Measurements from ENCODE around the gene PIN1.
"Not testable (repeated sequence)": the region's sequence is repeated elsewhere in the genome, so short reads cannot be mapped to it uniquely, and the experiment has no call there.

PIN1 gene

DNA sequence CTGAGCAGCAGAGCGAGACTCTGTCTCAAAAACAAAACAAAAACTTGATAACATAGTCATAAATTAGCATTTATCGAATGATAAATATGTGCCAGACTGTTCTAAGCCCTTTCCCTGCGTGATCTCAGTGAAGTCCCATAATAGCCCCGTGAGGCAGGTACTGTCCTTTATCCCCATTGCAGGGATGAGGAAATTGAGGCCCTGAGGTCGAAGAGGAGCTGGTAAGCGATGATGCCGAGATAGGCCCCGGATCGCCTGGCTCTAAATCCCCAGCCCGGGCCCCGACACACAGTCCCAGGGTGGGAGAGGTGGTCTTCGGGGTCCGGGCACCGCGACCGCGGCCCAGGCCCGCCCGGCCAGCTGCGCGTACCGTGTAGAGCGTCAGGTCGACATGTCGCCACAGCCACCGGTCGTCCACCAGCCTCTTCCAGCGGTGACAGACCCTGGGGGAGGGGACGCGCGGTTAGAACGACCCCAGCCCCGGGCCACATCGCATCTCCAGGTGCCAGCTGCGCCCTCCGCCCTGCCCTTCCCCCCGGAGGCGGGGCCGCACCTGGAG is 16.9 kb upstream of the PIN1 start:
- DNase-seq (ENCODE audit: low read depth): no peak
- H3K4me3 ChIP-seq (ENCODE audit: low read depth, low read length): peak overlapping the region; percentile 80
- TF ChIP-seq, protein P1, sequence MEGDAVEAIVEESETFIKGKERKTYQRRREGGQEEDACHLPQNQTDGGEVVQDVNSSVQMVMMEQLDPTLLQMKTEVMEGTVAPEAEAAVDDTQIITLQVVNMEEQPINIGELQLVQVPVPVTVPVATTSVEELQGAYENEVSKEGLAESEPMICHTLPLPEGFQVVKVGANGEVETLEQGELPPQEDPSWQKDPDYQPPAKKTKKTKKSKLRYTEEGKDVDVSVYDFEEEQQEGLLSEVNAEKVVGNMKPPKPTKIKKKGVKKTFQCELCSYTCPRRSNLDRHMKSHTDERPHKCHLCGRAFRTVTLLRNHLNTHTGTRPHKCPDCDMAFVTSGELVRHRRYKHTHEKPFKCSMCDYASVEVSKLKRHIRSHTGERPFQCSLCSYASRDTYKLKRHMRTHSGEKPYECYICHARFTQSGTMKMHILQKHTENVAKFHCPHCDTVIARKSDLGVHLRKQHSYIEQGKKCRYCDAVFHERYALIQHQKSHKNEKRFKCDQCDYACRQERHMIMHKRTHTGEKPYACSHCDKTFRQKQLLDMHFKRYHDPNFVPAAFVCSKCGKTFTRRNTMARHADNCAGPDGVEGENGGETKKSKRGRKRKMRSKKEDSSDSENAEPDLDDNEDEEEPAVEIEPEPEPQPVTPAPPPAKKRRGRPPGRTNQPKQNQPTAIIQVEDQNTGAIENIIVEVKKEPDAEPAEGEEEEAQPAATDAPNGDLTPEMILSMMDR (IDR thresholded peaks at IDR 0.05; ENCODE audit: low read depth, low read length): no peak
- no peak for TF ChIP-seq POLR2A (IDR thresholded peaks at IDR 0.05; ENCODE audit: extremely low read depth, insufficient read length)
- TF ChIP-seq, protein P2, sequence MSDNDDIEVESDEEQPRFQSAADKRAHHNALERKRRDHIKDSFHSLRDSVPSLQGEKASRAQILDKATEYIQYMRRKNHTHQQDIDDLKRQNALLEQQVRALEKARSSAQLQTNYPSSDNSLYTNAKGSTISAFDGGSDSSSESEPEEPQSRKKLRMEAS (IDR thresholded peaks at IDR 0.05; ENCODE audit: low read depth, low read length): peak; percentile 10; the same call in 1 of the 2 replicates
- no peak; the same call in 1 of the 2 replicates for TF ChIP-seq MYC (IDR thresholded peaks at IDR 0.05; ENCODE audit: low read depth, low read length)

DNA sequence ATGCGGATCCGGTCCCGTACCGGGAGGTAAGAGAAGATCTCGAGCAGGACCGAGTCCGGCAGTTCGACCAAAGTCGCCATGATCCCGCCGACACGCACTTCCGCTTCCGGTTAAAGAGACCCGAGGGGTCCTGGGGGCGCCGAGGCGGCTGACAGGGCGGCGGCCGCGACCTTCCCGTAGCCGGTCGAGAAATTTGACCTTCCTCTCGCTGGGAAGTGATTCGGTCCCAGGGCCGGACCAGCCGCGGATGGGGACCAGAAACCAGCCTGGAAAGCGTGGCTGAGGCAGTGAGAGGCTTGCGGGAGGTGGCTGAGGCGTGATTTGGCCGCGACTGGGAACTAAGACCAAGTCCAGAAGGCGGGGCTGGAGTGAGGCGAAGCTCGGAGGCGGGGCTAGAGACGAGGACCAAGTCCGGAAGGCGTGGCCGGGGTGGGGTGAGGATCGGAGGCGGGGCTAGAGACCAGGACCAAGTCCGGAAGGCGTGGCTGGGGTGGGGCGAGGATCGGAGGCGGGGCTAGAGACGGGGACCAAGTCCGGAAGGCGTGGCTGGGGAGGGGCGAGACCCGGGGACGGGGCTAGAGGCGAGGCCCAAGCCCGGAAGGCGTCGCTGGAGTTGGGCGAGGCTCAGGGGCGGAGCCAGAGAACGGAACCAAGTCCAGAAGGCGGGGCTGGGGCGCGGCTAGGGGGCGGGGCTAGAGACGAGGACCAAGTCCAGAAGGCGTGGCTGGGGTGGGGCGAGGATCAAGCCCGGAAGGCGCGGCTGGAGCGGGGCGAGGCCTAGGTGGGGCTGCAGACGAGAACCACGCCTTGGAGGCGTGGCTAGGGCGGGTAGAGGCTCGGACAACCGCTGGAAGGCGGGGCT is 16.2 kb upstream of the PIN1 start, which contains the start of gene FBXL12:
Gene FBXL12, minus strand, starts transcription at position 346 of the 862 bp plus-strand sequence. Its CDS starts 266 bp downstream, at position 80.
- peak within 1 kb of the TSS; percentile 80 for H3K4me3 ChIP-seq (ENCODE audit: low read depth, low read length)
- TF ChIP-seq, protein P2 (IDR thresholded peaks at IDR 0.05; ENCODE audit: low read depth, low read length): peak; percentile 61
- TF ChIP-seq POLR2A (IDR thresholded peaks at IDR 0.05; ENCODE audit: extremely low read depth, insufficient read length) (peak; percentile 99), MYC (IDR thresholded peaks at IDR 0.05; ENCODE audit: low read depth, low read length) (peak; percentile 66)
- TF ChIP-seq, protein P1 (IDR thresholded peaks at IDR 0.05; ENCODE audit: low read depth, low read length): no peak
- DNase-seq (ENCODE audit: low read depth): peak; percentile 100

DNA sequence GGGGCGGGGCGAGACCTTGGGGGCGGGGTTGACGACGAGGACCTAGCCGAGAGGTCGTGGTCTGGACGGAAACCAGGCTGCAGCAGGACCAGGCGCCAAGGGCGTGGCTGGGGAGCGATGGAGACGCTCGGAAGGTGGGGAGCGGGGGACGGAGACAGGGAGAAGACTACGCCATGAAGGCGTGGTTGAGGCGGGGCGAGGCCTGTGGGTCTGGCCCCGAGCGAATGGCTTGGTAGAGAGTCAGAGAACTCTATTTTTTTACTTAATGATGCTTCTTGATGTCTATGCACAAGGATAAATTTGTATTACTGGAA is 15.6 kb upstream of the PIN1 start:
- peak overlapping the region; percentile 55 for H3K4me3 ChIP-seq (ENCODE audit: low read depth, low read length)
- TF ChIP-seq, protein P2 (IDR thresholded peaks at IDR 0.05; ENCODE audit: low read depth, low read length): peak; percentile 71
- TF ChIP-seq MYC (IDR thresholded peaks at IDR 0.05; ENCODE audit: low read depth, low read length) (0 out of 2 replicates have a peak, but pooled peaks have one; percentile 31), POLR2A (IDR thresholded peaks at IDR 0.05; ENCODE audit: extremely low read depth, insufficient read length) (peak; percentile 44)
- TF ChIP-seq, protein P1 (IDR thresholded peaks at IDR 0.05; ENCODE audit: low read depth, low read length): no peak
- no peak for DNase-seq (ENCODE audit: low read depth)

DNA sequence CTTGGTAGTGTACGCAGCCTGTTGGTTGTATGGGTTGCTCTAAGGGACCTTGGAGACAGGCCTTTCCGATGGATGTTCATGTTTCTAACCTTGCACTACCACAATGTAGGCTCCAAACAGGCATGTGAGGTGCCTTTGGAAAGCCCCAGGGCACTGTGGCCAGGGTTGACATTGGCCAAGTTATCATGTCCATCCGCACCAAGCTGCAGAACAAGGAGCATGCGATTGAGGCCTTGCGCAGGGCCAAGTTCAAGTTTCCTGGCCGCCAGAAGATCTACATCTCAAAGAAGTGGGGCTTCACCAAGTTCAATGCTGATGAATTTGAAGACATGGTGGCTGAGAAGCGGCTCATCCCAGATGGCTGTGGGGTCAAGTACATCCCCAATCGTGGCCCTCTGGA is 15.1 kb upstream of the PIN1 start:
- peak overlapping the region; percentile 55 for H3K4me3 ChIP-seq (ENCODE audit: low read depth, low read length)
- not testable (repeated sequence) for DNase-seq (ENCODE audit: low read depth)

DNA sequence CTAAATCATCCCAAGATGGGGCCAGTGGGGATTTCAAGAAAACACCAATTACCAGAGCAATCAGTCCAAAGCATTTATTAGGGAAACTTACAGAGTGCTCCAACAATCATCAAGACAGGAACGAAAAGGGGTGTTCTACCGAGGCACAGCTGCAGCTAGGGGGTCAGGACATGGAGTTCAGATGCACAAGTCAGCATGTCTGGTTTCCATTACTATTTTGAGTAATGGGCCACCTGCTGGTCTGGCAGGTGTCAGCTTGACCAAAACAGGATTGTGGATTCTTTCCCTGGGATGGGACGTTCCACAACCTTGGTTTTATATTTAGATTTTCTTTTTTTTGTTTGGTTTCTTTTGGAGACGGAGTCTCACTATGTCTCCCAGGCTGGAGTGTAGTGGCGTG is 11.3 kb upstream of the PIN1 start:
- DNase-seq (ENCODE audit: low read depth): no peak
- H3K4me3 ChIP-seq (ENCODE audit: low read depth, low read length): no peak overlapping the region
- TF ChIP-seq POLR2A (IDR thresholded peaks at IDR 0.05; ENCODE audit: extremely low read depth, insufficient read length) (no peak), MYC (IDR thresholded peaks at IDR 0.05; ENCODE audit: low read depth, low read length) (no peak)
- TF ChIP-seq, protein P1 (IDR thresholded peaks at IDR 0.05; ENCODE audit: low read depth, low read length): no peak
- TF ChIP-seq, protein P2 (IDR thresholded peaks at IDR 0.05; ENCODE audit: low read depth, low read length): no peak

All from NB4 (cell line).